Body of pancreas (tissue), 4 donors: ENCODE results near the gene FAHD1.

Experiments
- CTCF ChIP-seq, 7 experiments: fragments of 450-650 bp in 4 of 7; fragments of 200-600 bp in 3 of 7; sonication (generic) in 3 of 7; IDR thresholded peaks; one replicate each; pipeline ENCODE4 v1.5.1; 2016 to 2019; ENCODE audit warnings: antibody characterized with exemption in 7 of 7
- POLR2A ChIP-seq, 3 donors: fragments of 450-650 bp; IDR thresholded peaks; one replicate each; pipeline ENCODE4 v1.6.1; 2016; ENCODE audit warnings: antibody characterized with exemption in 3 of 3, mild to moderate bottlenecking in 2 of 3

- TF ChIP-seq CTCF (IDR thresholded peaks at IDR 0.05) (no peak), POLR2A (IDR thresholded peaks at IDR 0.05) (no peak)
Measured at GRCh38 chr16:1817276-1817589, 9.8 kb upstream of the FAHD1 start.
